ENCODE measurements around the gene MYCL.

MYCL gene

DNA sequence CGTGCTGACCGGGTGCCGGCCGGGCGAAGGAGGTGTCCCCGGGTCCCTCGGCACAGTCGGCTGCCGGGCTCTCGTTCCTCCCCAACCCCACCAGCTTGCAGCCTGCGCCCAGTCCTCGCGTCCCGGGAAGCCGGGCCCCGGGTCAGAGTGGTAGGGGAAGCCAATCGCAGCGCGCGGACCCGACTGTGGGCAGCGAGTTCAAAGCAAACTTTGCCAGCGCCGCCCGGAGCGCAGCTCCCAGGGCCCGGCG, 328 bp downstream of the MYCL start:
- H3K4me3 ChIP-seq (replicated peaks; ENCODE audit: low read depth, low read length) = peak overlapping the region; percentile 61
- TF ChIP-seq, protein P1, sequence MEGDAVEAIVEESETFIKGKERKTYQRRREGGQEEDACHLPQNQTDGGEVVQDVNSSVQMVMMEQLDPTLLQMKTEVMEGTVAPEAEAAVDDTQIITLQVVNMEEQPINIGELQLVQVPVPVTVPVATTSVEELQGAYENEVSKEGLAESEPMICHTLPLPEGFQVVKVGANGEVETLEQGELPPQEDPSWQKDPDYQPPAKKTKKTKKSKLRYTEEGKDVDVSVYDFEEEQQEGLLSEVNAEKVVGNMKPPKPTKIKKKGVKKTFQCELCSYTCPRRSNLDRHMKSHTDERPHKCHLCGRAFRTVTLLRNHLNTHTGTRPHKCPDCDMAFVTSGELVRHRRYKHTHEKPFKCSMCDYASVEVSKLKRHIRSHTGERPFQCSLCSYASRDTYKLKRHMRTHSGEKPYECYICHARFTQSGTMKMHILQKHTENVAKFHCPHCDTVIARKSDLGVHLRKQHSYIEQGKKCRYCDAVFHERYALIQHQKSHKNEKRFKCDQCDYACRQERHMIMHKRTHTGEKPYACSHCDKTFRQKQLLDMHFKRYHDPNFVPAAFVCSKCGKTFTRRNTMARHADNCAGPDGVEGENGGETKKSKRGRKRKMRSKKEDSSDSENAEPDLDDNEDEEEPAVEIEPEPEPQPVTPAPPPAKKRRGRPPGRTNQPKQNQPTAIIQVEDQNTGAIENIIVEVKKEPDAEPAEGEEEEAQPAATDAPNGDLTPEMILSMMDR (IDR thresholded peaks at IDR 0.05; ENCODE audit: low read length, missing control alignments) = no peak
- DNase-seq (ENCODE audit: low read depth) = no peak

DNA sequence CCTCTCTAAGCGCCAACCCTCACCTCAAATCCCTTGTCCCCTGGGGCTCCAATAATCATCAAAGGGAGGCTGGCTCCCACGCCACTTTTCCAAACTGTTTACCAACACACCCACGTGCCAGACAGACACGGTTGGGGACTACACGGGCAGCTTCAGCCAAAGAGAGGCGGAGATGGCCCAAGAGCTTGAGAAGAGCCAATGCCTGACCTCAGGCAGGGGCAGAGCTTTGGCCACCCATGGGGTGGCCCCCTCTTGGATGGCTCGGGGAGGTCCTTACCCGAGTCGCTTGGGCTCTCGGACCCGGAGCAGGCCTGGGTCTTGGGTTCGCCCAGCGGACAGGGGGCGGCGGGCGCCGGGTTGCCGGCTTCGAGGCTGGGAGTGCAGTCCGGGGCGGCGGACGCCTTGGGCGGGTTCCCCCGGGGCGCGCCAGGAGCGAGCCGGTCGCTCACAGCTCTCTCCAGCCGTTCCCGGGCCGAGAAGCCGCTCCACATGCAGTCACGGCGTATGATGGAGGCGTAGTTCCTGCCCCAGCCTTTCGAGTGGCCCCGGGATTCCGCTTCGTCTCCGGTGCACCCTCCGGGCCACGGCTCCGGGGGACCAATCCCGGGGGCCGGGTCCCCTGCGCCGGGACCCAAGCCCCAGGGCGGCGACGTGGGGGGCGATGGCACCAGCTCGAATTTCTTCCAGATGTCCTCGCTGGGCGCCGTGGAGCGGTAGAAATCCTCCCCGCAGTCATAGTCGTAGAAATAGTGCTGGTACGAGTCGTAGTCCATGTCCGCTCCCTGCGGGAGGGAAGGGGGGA, 854 bp downstream of the MYCL start:
- TF ChIP-seq, protein P1 (IDR thresholded peaks at IDR 0.05; ENCODE audit: low read length, missing control alignments) = no peak
- peak; percentile 29 for DNase-seq (ENCODE audit: low read depth)
- peak overlapping the region; percentile 61 for H3K4me3 ChIP-seq (replicated peaks; ENCODE audit: low read depth, low read length)

DNA sequence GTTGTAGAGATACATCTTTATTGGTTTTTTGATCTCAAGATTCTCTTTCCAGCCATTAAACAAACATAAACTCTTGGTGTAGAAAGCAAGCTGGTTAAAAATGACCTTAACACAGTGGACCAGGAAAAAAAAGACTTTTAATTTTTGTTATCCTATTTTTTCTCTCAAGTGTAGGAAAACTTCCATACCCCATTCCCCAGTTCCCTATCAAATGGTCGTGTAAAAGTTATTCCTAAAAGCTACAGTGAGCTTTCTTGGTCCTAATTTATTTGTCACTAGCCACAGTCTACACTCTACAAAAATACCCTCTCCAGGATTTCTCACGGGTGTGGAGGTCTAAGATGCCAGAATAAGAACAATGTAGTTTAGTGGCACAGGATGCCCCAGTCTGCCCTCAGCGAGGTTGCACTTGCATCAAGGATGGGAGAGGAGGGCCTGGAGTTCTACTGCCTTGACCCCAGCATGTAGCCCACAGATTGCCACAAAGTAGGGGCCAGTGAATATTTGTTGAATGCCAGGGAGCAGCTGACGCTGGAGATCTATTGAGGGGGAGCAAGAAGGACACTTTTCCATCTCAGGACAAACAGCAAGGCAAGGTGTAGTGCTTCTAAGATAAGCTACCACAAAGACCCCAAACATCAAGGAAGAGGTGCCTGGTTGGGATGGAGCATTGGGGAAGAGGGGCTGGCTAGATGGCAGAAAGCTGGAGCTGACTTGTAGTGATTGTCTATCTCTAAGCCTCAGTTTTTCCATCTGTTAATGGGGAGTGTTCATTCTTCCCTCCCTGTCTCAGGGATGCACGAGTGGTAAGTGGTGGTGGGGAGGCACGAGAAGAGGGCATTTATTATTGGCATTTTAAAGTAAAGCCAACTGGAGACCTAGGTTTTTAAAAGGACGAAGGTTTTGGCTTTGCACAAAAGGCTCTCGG, 1.8 kb downstream of the MYCL start:
- H3K4me3 ChIP-seq (replicated peaks; ENCODE audit: low read depth, low read length) = no peak overlapping the region
- TF ChIP-seq, protein P1 (IDR thresholded peaks at IDR 0.05; ENCODE audit: low read length, missing control alignments) = no peak

DNA sequence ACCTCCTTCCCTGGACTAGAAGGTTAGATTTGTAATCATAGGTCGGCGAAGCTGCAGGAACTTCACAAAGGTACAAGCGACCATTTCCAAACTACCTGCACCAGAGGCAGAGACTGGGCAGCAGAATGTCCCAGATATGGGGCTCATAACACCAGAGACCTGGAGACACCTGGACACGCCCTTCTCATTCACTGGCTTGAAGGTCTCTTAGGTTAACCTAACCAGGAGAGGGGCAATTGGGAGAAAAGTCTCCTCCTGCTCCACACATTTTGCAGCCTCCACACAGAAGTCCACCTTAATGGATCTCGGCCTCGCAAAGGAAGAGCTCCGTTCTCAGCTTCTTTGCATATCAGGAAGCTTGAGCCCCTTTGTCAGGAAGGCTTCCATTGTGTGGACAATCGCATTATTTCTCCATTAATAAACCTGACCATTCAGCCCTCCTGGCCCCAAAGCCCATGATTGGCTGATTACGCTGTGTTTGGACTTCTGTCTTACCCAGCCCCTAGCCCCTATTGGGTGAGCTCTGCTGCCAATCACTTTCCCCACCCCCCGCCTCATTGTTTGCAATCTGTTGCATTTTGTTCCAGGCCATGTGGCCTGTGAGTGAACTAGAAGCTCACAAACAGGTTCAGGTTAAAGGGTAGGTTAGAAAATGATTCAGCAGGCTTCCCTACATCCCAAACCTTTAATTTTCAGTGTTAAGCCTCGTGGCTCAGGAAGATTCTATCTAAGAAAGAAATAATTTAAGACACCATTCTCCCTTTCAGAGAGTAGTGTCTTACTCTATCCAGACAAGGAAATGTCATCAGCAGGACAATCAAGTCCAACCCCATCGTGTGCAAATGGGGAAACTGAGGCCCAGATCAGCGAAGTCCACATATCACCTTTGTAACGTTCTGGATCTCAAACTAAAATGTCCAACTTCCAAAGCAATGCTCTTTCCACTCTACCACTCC, 2.8 kb downstream of the MYCL start:
- H3K4me3 ChIP-seq (replicated peaks; ENCODE audit: low read depth, low read length) = no peak overlapping the region
- DNase-seq (ENCODE audit: low read depth) = peak; percentile 84
- TF ChIP-seq, protein P1 (IDR thresholded peaks at IDR 0.05; ENCODE audit: low read length, missing control alignments) = no peak

More for the DNA sequence above, 1.8 kb downstream of the MYCL start:
- DNase-seq (ENCODE audit: low read depth) = no peak

DNA sequence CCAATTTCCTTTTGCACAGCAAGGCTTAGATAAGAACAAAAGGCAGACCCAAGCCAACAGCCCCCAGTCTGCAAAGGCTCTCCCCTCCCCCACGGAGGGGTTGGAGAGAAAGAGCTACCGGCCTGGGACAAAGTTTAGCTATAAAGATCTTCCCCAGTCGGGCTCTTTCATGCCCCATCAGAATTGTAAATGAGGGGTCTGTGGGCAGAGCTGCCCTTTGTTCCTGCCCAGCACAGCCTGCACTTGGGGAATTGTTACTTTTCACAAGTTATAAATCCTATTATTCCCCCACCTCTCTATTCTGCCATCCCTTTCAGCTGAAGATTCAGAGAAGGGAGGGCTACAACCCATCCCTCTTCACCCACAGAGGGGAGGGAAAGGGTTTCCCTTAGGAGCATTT, 3.5 kb downstream of the MYCL start:
- peak; percentile 31 for DNase-seq (ENCODE audit: low read depth)
- TF ChIP-seq, protein P1 (IDR thresholded peaks at IDR 0.05; ENCODE audit: low read length, missing control alignments) = no peak
- H3K4me3 ChIP-seq (replicated peaks; ENCODE audit: low read depth, low read length) = no peak overlapping the region

DNA sequence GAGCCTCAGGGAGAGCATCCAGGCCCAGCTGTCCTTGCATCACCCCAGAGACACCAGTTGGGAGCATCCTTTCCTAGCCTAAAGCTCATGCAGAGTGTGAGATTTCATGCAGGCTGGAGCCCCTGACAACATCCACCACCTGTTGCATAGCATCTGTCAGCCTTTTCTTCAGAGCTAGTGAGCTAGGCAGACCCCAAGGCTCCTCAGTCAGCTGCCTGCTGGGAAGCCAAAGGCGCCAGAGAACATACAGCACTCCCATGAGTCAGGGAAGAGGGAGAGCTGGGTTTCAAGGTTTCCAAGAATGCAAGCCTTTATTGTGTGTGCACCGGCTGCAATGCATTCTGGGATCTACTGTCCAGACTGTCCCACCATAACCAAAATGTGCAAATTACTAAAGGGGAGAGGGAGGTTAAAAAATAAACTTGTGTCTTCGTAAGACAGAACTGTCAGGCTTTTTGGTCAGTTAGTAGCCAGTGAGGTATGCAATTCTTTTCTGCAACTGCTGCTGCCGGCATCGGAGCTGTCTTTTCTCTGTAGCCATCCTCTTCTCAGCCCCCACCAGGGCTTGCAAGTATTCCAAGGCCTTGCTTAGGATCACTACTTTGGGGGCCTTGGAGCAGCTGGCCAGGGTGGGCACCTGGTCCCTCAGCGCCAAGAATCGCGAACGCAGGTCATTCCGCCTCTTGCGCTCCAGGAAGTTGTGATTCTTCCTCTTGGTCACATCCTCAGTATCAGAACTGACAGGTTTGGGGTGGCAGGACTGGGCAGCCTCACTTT, 4.6 kb downstream of the MYCL start:
- TF ChIP-seq, protein P1 (IDR thresholded peaks at IDR 0.05; ENCODE audit: low read length, missing control alignments) = no peak
- peak; percentile 60 for DNase-seq (ENCODE audit: low read depth)
- no peak overlapping the region for H3K4me3 ChIP-seq (replicated peaks; ENCODE audit: low read depth, low read length)

All from fibroblast of pulmonary artery (primary cell).